Kidney (tissue), 14 donors: ENCODE results near the gene IRF2BP2. TPM values are rescaled to one million over a fixed set of nuclear protein-coding genes. Genes with fewer than 3 reads are reported as not detected.

ENCODE experiments used
- DNase-seq, 5 donors: peaks; one replicate each; pipeline ENCODE4 v3.0.0-alpha.2; 2013 to 2020
- FAIRE-seq: peaks from 2 replicates; lab custom pipeline; 2012; peaks lifted over from hg19 to GRCh38; lab: Jason Lieb, UNC
- H3K27ac ChIP-seq, 2 donors: one replicate each; pipeline ENCODE4 v1.7.0; 2013; ENCODE audit warnings: low read depth in 2 of 2, low read length in 2 of 2, inconsistent platforms in 1 of 2
- H3K27me3 ChIP-seq: one replicate; pipeline ENCODE4 v1.7.1; 2013; ENCODE audit warnings: low read length, inconsistent platforms; ENCODE audit not compliant: control insufficient read depth, insufficient read depth
- H3K36me3 ChIP-seq, 3 donors: one replicate each; pipeline versions ENCODE4 v1.7.0 to v1.7.1; 2013; ENCODE audit warnings: low read length in 3 of 3, control low read depth in 1 of 3, inconsistent platforms in 1 of 3; ENCODE audit not compliant: insufficient read depth in 3 of 3, control insufficient read depth in 2 of 3
- H3K4me1 ChIP-seq, 3 donors: one replicate each; pipeline versions ENCODE4 v1.7.0 to v1.7.1; 2013; ENCODE audit warnings: low read length in 3 of 3, inconsistent platforms in 1 of 3, low read depth in 1 of 3; ENCODE audit not compliant: control insufficient read depth in 2 of 3, insufficient read depth in 2 of 3
- H3K4me3 ChIP-seq, 3 donors: one replicate each; pipeline versions ENCODE4 v1.7.0 to v1.8.1; 2013; ENCODE audit warnings: low read length in 3 of 3, control low read depth in 1 of 3, inconsistent platforms in 1 of 3
- H3K9ac ChIP-seq, 3 donors: one replicate each; pipeline versions ENCODE4 v1.7.0 to v1.7.1; 2013; ENCODE audit warnings: low read length in 3 of 3, control low read depth in 1 of 3, inconsistent platforms in 1 of 3
- H3K9me3 ChIP-seq, 3 donors: one replicate each; pipeline versions ENCODE4 v1.7.0 to v1.7.1; 2013; ENCODE audit warnings: low read length in 3 of 3, control low read depth in 1 of 3, inconsistent platforms in 1 of 3; ENCODE audit not compliant: control insufficient read depth in 2 of 3, insufficient read depth in 1 of 3
- intact Hi-C: fragments of 100-400 bp; cut with DNase I; formaldehyde crosslinking; loops from one replicate; pipeline ENCODE4 v1.11.1; 2022
- polyA plus RNA-seq: library from polyadenylated mRNA; stranded (reverse); fragments of 350-450 nt; fragmentation: Illumina TruSeq; extraction: RNeasy Lipid Tissue Mini Kit (QIAGEN cat#74804); gene quantifications from one replicate; pipeline ENCODE4 v1.2.3, GENCODE V29; 2014; ENCODE audit warnings: low read depth, low replicate concordance; ENCODE audit not compliant: insufficient read depth
- total RNA-seq: library from RNA; stranded (reverse); fragmentation: NEBNext Ultra II Directional; extraction: Animal tissue kit (Norgen Biotek cat#: 25700); gene quantifications from one replicate; pipeline ENCODE4 v1.2.1, GENCODE V29; 2021
- TF ChIP-seq, protein P1 (sequence below): IDR thresholded peaks from 3 replicates; pipeline ENCODE4 v1.5.1; 2012; ENCODE audit warnings: mild to moderate bottlenecking, moderate library complexity, borderline replicate concordance; ENCODE audit not compliant: insufficient read depth; ENCODE audit errors: extremely low read depth
- donor health status: control.
- donor health status: control.
- donor health status: control.
- donor health status: control.
- donor health status: control.
- donor health status: DM: yes; HTN: yes; CAD: no.
- donor health status: Normal renal cell carcinoma (clear cell type).

The IRF2BP2 gene
- total and polyA plus RNA-seq, 2 donors from 2014 or later: 53.8 to 130 TPM

DNA sequence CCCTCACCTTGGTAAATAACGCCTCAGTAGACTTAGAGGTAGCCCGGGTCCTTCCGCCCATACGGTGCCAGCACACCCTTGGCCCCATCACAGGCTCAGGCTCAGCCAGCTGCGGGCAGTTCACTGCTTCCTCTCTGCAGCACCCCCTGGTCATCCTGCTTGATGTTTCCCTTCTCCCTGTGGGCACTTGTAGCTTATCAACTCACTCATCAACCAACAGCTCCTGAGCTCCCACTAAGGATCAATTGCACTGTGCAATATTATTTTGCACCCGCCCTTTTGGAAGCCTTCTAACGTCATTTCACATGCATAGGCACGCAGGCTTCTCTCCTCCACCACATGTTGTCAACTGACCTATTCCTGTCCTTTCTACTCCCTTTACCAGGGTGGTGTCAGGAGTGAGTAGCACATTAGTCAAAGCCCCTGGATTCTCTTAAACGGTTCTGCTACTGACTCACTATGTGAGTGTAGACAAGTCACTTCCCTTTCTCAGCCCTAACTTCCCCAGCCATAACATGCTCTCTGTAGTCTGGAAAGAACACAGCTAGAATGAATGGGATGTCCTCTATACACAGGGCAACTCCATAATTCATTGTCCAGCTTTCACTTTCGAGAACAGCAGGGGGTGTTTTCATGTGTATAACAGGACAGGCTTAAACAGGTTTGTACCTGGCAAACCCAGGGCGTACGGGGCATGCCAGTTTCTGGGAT lies 47.1 kb upstream of the IRF2BP2 start:
- no peak overlapping the region for H3K4me3 ChIP-seq
- H3K9me3 ChIP-seq: no peaks in the 10 kb centered on the region
- peaks cover 3 to 18% (median 7%) of the 10 kb centered on the region in 3 donors for H3K4me1 ChIP-seq
- H3K27ac ChIP-seq: peak overlapping the region; percentile 76 to 82
- no peaks in the 10 kb centered on the region for H3K36me3 ChIP-seq
- H3K9ac ChIP-seq: peak overlapping the region in 1 of 3 donors; percentile 0
- intact Hi-C loops: no loop called here
- no peaks in the 10 kb centered on the region for H3K27me3 ChIP-seq
- peak in 2 of 5 donors; percentile 50 to 67 for DNase-seq
- TF ChIP-seq, protein P1, sequence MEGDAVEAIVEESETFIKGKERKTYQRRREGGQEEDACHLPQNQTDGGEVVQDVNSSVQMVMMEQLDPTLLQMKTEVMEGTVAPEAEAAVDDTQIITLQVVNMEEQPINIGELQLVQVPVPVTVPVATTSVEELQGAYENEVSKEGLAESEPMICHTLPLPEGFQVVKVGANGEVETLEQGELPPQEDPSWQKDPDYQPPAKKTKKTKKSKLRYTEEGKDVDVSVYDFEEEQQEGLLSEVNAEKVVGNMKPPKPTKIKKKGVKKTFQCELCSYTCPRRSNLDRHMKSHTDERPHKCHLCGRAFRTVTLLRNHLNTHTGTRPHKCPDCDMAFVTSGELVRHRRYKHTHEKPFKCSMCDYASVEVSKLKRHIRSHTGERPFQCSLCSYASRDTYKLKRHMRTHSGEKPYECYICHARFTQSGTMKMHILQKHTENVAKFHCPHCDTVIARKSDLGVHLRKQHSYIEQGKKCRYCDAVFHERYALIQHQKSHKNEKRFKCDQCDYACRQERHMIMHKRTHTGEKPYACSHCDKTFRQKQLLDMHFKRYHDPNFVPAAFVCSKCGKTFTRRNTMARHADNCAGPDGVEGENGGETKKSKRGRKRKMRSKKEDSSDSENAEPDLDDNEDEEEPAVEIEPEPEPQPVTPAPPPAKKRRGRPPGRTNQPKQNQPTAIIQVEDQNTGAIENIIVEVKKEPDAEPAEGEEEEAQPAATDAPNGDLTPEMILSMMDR: no peak
- FAIRE-seq: no peak

DNA sequence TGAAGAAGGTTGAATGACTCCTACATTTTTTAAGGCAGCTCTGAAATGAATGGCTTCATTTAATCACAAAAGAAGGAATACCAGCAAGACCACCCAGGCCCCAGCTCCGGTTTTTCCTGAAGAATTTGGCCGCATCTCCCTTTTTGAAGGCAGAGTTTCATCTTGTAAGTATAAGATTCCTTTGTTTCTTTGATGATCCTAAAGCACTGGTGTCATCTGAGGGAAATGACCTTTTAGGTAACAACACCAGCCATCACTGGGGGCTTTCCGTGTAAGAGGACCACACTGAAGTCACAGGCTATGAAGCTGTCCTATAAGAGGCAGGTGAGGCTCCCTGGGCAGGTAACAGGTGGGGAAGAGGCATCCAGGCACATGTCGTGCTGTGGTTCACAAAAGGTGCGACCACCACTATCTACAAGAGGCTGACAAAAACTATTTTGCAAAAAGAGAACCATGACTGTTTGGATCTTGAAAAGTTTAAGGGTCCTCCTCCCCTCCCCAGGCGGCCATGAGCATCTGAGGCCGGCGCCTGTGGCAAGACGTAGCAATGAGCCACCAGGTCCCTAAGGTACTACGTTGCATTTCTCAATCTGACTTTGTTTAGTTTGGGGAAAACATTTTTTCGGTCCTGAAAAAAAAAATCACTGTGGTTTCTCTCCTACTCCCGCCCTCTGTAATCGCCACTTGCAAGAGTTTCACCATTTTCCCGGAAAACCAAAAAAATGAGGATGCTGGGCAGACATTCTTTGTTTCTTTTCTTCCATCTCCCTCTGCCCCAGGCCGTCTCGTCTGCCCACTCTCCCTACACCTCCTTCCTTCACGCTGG lies 46.3 kb upstream of the IRF2BP2 start:
- no peak for FAIRE-seq

DNA sequence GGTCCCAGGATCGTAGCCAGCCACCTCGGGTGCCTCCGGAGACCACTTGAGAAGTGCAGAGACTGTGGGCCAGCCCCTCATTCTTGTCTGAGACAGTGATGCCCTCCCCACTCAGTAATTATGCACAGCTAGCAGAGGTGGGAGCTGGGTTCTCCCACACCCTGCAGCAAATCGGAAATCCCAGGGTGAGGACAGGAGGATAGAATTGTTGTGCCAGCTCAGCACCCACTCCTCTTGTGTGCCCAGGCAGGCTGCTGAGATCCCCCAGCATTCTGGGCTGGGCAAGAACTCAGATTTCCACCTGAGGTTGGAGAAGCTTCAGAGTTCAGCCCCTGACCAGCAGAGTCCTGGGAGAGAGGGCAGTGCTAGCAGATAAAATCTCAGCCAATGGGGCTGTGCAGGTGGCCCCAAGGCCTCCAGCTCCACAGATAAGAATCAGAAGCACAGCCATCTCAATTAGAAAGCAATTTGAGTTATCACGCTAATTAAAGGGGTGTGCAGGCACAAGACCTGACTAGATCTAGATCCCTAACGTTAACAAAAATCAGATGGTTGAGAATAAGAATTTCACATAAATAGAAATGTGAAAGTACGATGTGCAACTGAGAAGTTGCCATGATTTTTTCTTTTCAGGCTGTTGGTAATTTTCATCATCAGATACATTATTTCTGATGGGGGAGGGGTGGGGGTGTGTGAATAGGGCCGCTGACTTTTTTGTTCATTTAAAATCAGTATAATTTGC lies 45.5 kb upstream of the IRF2BP2 start:
- TF ChIP-seq, protein P1: no peak
- peak overlapping the region; percentile 43 for H3K27ac ChIP-seq
- H3K4me1 ChIP-seq: peaks cover 3 to 13% (median 7%) of the 10 kb centered on the region in 3 donors
- H3K4me3 ChIP-seq: no peak overlapping the region
- intact Hi-C loops: no loop called here
- DNase-seq: no peak
- peak overlapping the region in 1 of 3 donors; percentile 4 for H3K9ac ChIP-seq
- FAIRE-seq: no peak
- no peaks in the 10 kb centered on the region for H3K9me3 ChIP-seq
- H3K36me3 ChIP-seq: no peaks in the 10 kb centered on the region
- no peaks in the 10 kb centered on the region for H3K27me3 ChIP-seq

More for the DNA sequence above, 46.3 kb upstream of the IRF2BP2 start:
- intact Hi-C loops: no loop called here
- peaks cover 3 to 16% (median 7%) of the 10 kb centered on the region in 3 donors for H3K4me1 ChIP-seq
- TF ChIP-seq, protein P1: no peak
- H3K4me3 ChIP-seq: no peak overlapping the region
- no peaks in the 10 kb centered on the region for H3K27me3 ChIP-seq
- peak overlapping the region in 1 of 3 donors; percentile 4 for H3K9ac ChIP-seq
- no peak for DNase-seq
- H3K27ac ChIP-seq: peak overlapping the region; percentile 76 to 82
- H3K36me3 ChIP-seq: no peaks in the 10 kb centered on the region
- no peaks in the 10 kb centered on the region for H3K9me3 ChIP-seq
